NCI-H748 (cell line): ENCODE data around the gene PRDM2.

Experiments used
- DNase-seq: peaks from one replicate; lab custom pipeline; 2025; ENCODE audit not compliant: unreplicated experiment; lab: John Stamatoyannopoulos, UW

PRDM2 gene

GRCh38 chr1:13809461-13810159, 109.6 kb downstream of the PRDM2 start:
- no peak for DNase-seq

- DNase-seq: no peak
Observed at GRCh38 chr1:13812456-13813397, 112.7 kb downstream of the PRDM2 start.

DNA sequence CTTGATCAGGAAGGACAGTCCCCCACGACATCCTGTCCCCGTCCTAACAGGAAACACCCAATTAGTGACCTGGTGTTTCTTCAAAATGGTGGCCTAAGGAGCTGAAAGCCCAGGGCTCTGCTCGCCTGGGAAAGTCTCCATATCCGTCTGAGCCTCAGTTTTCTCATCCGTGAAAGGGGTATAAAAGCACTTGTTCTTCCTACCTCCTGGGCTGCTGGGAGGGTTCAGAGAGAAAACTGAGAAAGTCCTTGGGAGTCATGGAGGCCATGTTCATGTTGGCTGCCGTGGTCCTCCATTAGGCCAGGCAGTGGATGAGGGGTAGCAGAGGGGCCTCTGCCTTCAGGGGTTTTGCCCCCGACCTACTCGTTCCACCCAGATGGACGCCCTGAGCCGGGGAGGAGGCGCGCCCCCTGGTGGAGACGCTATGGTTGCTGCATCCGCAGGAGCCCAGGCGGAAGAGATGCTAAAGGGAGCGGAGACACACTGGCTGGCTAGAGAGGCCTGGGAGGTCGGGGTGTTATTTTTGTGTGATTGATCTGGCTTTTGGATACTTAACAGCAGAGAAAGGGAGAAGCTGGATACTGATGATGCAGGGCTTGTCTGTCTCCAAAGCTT, 113.5 kb downstream of the PRDM2 start:
- DNase-seq: no peak

- no peak for DNase-seq
Observed at GRCh38 chr1:13814131-13814530, 114.1 kb downstream of the PRDM2 start.

- DNase-seq: no peak
Observed at GRCh38 chr1:13816016-13816760, 116.2 kb downstream of the PRDM2 start.

DNA sequence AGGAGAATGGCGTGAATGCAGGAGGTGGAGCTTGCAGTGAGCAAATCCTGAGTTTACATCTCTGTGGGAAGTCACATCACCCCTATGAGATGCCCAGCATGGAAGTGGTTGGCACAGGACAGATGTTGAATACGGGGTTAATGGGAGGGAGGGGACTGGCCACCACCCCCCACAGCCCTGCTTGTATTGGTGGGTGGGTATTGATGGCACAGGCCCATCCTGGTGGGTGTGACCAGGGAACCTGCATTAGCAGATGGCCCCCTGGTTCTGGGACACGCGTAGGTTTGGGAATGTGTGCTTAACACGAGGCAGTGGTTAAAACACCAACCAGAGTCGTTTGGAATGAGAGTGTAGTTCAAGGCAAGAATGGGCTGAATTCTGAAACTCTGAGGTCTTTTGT, 117.9 kb downstream of the PRDM2 start:
- no peak for DNase-seq

- no peak for DNase-seq
Observed at GRCh38 chr1:13818926-13819325, 118.9 kb downstream of the PRDM2 start.

DNA sequence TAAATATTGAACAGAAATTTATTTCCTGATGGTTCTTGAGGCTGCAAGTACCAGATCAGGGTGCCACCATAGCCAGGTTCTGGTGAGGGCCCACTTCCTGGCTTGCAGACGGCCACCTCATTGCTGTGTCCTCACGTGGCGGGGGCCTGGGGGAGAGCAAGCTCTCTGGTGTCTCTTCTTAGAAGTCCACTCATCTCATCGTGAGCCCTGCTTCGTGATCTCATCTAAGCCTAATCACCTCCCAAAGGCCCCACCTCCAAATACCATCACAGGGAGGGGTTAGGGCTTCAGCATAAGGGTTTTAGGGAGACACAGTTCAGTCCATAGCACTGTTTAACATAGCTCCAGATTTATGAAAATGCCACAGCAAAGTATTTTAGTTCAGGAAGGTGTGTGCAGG, 119.7 kb downstream of the PRDM2 start:
- DNase-seq: no peak

- no peak for DNase-seq
Observed at GRCh38 chr1:13820055-13820454, 120.1 kb downstream of the PRDM2 start.

DNA sequence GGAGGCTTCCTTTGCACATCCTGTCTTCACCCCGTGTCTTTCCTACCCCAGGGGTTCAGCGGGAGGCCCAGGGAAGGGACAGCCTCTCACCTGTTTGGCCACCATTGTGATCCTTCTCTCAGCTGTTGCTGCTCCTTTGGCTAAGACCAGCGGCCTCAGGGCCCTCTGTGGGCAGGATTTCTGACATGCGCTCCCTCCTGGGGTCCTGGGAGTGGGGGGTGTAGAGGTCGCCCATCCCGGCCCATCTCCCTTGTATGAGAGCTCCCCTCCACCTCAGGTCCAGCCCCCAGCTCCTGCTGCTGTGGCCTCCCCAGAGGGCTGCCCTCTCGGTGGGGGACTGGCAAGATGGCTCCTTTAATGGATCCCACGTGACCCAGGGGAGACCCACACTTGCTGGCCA, 120.5 kb downstream of the PRDM2 start:
- no peak for DNase-seq

- no peak for DNase-seq
Observed at GRCh38 chr1:13823126-13823880, 123.3 kb downstream of the PRDM2 start.

- DNase-seq: no peak
Observed at GRCh38 chr1:13823936-13824335, 123.9 kb downstream of the PRDM2 start.

DNA sequence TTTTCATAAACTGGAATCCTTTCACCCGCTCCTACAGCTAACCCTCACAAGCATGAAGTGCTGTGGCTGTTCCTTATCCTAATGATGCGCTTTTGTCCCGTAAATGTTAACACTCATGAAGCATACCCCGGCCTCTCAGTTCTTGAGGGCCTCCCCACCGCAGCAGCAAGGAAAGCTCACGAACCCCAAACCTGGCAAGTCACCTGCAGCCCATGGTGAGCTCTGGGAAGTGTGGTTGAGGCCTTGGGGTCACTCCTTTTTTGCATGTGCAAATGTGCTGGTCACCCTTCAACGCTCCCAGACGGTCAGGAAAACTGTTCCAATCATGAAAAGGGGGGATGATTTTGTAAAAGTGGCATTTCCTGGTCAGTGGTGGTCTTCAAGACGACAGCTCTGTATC, 124.6 kb downstream of the PRDM2 start:
- no peak for DNase-seq

DNA sequence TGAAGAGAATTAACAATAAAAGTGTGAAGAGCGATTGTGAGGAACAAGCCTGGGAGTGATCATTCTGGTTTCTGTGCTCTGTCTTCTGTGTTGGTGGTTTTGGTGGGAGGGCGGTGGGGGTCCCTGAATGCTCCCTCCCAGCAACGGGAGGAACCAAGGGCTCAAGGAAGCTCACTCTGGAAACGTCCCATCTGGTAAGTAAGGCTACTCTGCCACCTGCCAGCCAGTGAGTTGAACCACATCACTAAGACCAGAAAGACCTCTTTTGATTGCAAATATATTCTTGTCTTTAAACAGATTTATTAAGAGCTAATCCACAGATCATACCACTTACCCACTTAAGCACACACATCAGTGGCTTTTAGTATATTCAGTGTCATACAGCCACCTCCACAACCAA, 125.0 kb downstream of the PRDM2 start:
- DNase-seq: no peak

GRCh38 chr1:13826009-13826408, 126.0 kb downstream of the PRDM2 start:
- DNase-seq: no peak

DNA sequence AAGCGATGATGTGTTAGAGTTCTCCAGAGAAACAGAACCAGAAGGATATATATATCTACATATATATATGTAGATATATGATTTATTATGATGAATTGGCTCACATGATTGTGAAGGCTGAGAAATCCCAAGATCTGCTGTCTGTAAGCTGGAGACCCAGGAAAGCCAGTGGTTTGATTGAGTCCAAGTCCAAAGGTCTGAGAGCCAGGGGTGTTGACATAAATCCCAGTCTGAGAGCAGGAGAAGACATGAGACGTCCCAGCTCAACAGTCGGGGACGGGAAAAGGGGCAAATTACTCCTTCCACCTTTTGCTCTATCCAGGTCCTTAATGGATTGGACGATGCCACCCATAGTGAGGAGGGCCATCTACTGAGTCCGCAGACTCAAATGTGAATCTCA, 126.6 kb downstream of the PRDM2 start:
- no peak for DNase-seq

- DNase-seq: peak; percentile 60
Observed at GRCh38 chr1:13828454-13829151, 128.6 kb downstream of the PRDM2 start.

DNA sequence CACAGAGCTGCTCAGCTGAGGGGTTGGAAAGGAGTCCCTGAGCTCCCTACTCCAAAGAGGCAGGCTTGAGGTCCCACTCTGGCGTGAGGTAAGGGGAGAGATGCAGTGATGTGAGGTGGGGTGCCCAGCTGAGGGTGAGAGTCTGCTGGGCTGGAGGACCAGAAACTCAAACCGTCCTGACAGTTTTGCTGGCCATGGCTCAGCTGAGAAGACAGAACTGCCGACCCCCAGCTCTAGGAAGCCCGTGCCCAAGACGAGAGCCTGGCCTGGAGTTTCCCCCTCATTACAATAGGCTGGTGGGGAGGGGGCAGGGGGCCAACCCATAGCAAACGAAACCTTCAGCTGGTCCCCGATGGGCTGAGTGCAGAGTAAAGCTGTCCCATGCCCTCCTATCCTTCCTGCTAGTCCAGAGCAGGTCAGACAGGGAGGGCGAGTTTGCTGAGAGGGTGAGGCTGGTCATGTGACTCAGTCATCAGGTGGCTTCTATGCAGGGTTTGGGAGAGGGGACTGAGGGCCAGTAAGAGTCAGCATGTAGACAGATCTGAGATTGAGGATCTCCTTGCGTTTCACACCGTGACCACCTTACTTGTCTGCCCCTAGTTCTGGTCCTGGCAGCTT, 129.3 kb downstream of the PRDM2 start:
- peak; percentile 14 for DNase-seq

GRCh38 chr1:13830170-13830569, 130.2 kb downstream of the PRDM2 start:
- DNase-seq: no peak
